ENCODE measurements around the gene S100A16.
A peak's percentile ranks its signal among the peaks of the same experiment; 100 is the strongest.

S100A16 gene

DNA sequence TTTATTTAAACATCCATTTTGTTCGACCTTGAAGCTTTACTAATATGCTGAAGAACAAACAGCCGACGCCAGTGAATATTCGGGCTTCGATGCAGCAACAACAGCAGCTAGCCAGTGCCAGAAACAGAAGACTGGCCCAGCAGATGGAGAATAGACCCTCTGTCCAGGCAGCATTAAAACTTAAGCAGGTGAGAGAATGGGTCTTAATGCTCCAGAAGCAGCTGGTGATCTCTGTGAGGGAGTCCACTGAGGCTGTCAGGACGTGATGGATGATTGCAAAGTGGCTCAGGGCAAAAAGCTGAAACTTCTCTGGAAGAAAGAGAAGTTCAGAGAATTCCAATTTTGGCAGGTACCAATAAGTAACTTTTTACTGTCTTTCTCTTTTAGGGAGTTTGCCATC is 25.3 kb upstream of the S100A16 start:
- DNase-seq (ENCODE audit: extremely low read depth in 1 of 2, low read depth in 1 of 2): no peak

DNA sequence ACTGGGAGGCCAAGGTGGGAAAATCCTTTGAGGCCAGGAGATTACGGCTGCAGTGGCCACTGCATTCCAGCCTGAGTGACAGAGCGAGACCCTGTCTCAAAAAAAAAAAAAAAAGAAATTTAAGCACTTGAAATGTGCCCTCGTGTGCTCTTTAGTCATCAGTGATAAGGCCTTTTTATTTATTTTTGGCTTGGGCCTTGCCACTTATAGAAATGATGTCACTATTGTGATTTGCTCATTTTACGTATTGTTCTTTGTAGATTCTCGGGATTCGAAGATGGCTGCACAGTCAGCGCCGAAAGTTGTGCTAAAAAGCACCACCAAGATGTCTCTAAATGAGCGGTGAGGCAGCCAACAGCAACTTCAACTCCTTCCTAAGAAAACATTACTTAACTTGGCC is 23.4 kb upstream of the S100A16 start:
- DNase-seq (ENCODE audit: extremely low read depth in 1 of 2, low read depth in 1 of 2): no peak

DNA sequence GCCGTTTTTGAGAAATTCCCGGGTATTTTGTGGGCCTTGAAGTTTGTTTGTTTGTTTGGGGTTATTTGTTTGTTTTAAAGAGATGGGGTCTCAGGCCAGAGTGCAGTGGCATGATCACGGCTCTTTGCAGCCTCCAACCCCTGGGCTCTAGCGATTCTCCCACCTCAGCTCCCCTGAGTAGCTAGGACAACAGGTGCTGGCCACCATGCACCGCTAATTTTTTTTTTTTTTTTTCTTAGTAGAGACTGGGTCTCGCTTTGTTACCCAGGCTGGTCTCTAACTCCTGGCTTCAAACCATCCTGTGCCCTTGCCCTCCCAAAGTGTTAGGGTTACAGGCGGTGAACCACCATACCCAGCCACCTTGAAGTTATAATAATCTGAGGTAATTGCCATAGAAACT is 22.9 kb upstream of the S100A16 start:
- DNase-seq (ENCODE audit: extremely low read depth in 1 of 2, low read depth in 1 of 2): no peak

DNA sequence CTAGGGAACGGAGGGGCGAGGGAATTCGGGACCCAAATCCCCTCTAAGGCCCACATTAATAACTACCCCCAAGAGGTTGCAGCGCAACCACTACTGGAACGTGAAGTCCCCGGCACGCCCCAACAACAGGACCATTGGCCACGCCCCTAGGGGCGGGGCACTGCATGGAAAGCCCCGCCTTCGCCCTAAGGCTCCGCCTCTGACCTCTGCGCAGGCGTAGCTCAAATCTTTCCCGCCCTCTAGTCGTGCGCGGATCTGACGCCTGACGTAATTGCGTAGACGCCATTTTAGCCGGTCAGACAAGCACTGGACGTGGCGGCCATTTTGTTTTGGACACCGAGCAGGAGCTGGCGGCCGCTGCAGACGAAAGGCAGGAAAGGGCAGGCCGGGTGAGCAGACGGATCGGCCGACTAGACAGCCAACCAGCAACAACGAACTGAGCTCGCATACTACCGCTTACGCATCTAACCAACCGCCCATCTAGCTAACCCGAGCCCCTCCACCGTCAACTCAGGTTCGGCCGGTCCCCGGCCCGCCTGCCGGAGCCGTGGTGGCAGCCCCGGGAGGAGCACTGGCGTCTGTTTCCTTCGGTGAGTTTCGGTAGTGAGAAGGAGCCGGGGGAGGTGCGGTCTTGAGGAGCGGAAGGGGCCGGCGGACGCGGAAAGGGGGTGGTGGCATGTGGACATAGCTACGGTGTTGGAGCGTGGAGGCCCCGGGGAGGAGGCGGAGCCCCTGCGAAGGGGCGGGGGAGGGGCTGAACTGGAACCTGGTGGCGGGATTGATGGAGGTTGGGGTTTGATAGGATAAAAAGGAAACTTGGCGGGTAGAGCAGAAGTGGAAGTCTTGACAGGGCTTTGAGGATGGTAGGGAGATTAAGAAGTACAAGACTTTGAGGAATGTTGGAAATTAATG is 21.1 kb upstream of the S100A16 start, which contains the start of gene CHTOP:
Gene CHTOP (plus strand): TSS at position 313 of the 912 bp plus-strand sequence. CDS start 2,523 bp downstream, outside the sequence.
- peak; percentile 83 to 93 for DNase-seq (ENCODE audit: extremely low read depth in 1 of 2, low read depth in 1 of 2)

DNA sequence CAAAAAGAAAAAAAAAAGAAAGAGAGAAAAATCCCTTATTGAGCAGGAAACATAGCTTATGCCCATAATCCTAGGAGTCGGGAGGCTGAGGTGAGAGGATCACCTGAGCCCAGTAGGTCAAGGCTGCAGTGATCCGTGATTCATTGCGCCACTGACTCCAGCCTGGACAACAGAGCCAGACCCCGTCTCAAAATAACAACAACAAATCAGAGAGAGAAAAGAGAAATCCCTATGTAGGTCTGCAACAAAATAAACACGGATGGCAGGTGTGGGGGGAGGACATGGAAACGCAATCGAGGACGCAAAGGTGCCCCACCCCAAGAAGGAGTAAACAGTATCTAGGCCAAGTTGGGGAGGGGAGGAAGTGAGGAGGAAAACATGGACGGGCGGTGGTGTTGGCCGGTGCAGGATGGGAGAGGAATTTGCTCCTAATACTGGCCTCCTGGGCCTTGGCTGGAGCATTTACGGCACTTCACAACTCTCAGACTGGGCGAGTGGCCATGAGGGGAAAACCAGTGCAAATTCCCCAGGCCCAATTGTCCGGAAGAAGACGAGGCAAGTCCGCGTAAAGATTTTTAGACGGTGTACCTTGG is 20.3 kb upstream of the S100A16 start:
- no peak for DNase-seq (ENCODE audit: extremely low read depth in 1 of 2, low read depth in 1 of 2)

DNA sequence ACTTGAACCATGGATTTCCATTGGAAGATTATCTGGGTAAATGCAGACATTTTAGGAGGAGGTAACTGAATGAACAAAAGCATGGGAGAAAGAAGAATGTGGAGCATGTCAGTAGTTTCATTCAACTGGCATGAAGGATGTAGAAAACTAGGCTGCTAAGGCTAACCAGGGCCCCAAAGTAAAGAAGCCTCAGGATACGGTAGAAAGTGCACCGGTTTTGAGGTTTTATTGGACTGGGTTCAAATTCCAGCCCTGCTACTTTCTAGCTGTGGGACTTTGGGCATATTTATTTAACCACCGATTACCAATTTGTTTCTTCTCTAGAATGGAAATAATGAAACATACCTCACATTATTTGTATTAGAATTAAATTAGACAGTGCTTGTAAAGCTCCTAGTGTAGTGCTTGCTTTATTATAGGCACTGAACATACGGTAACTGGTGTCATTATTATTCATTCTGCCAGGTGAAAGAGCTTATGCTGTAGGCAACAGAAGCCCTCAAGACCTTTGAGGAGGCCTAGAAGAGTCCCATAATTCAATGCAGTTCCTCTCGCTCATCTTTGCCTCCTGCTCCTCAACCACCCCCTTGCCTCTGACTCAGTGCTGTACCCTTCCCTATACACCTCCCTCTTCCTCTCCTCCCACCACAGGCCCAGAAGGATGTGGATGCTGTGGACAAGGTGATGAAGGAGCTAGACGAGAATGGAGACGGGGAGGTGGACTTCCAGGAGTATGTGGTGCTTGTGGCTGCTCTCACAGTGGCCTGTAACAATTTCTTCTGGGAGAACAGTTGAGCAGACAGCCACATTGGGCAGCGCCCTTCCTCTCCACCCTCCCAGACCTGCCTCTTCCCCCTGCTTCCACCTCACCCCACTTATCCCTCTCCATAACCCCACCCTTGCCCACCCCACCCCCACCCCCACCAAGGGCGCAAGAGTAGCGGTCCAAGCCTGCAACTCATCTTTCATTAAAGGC is 18.4 kb upstream of the S100A16 start:
- no peak for DNase-seq (ENCODE audit: extremely low read depth in 1 of 2, low read depth in 1 of 2)

DNA sequence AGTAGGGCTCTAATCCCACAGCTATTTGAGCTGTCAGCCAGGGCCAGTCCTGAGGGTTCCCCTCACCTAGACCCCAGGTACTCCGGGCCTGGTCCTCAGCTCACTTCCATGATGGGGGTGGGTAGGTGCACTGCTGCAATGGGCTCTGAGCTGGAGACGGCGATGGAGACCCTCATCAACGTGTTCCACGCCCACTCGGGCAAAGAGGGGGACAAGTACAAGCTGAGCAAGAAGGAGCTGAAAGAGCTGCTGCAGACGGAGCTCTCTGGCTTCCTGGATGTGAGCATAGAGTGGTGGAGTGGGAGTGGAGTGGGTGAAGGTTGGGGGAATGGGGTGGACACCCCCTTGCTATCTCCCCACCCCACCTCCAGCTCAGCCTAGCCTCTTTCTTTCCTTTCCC is 17.4 kb upstream of the S100A16 start:
- DNase-seq (ENCODE audit: extremely low read depth in 1 of 2, low read depth in 1 of 2): no peak

DNA sequence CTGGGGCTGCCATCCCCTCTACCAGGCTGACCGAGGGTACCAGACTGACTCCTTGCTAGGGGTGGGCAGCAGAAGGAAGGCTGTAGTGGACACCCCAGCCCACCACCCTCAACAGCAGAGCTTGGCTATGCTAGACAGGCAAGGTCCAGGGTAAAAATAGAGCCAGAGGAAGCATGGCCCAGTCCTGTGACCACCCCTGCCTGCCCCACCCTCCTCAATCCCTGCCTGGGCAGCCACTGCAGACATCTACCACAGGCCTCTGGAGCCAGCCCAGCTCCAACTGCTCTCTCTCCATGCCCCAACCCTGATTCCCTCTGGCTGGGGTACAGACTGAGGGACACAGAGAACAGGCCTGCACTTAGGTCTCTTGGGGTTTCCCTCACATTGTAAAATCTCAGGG is 17.0 kb upstream of the S100A16 start:
- no peak for DNase-seq (ENCODE audit: extremely low read depth in 1 of 2, low read depth in 1 of 2)

DNA sequence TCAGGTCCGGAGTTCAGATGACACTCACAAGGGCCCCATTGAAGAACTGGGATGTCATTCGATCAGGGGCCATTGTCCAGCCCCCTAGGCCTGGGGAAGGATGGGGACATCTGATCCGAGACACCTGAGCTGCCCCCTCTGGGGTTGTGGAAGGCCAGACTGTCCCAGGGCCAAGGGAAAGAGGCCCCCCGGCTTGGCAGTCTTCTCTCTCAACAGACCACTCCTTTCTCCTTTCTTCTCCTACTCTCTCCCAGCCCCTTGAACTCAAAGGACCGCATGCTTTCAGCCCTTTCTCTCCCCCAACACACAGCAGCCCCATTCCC is 16.4 kb upstream of the S100A16 start:
- no peak for DNase-seq (ENCODE audit: extremely low read depth in 1 of 2, low read depth in 1 of 2)

DNA sequence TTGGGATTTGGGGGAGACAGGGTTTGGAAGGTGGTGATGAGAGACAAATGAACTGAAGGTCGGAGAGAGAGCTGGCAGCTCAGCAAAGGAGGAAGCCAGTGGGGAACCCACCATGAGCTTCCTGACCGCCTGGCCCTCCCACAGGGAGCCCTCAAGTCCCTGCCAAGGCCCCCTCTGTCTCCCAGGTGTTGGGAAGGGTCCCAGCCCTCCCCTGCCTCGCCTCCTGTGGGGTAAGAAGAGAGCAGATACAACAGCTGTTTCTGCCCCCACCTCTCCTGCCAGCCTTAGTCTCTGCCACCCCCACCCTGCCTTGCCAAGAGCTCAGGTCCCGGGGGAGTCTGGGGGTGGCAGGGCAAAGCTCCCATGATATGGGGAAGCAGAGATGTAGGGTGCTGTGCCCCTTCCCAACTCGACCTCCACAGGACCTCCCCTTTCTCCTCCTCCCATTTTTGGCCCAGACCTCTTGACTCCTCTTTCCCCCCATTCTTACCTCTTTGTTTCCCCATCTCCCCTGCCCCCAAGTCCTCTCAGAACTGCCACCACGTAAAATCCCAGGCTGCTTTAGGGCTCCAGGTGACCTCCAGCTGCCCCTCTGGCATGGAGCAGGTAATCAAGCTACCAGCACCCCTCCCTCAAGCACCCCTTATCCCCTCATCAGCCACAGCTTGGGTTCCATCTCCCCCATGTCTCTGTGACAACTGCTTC is 15.9 kb upstream of the S100A16 start:
- DNase-seq (ENCODE audit: extremely low read depth in 1 of 2, low read depth in 1 of 2): no peak

DNA sequence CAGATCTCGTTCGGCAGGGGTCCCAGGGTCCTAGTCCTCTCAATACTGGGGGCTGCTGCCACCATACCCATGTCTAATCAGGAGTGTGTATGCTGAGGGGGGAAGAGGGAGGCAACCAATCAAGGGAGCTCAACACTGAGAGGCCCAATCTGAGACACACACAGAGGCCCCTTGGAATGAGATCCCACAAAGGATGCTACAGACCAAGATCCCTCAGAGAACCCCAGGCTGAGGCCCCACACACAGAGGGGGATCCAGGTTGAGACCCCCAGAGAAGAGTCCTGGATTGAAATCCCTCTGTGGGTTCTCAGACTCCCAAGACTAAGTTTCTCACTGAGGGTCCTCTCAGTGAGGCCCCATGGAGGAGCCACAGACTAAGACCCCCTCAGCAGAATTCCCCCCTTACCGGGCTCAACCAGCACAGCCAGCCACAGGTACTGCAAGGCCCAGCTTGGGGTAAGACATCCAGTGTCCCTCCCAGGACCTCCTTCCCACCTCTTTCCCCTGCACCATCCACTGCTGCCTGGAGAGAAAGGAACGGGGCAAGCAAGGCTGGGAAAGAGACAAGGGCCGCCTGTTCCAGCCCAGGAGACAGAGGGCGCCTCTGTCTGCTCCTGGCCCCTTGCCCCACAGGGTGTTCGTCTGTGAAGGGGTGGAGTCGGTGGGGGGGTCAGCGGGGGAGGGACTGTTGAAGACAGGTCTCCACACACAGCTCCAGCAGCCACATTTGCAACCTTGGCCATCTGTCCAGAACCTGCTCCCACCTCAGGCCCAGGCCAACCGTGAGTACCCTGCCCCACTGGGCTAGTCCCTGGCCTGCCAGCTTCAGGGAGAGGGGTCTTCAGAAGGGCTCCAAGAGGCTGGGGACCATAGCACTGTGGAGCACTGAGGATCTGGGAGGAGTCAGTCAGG is 15.0 kb upstream of the S100A16 start, which contains the start of gene S100A1:
Gene S100A1 (plus strand): TSS at position 720 of the 912 bp plus-strand sequence. CDS start 2,088 bp downstream, outside the sequence.
- no peak for DNase-seq (ENCODE audit: extremely low read depth in 1 of 2, low read depth in 1 of 2)

DNA sequence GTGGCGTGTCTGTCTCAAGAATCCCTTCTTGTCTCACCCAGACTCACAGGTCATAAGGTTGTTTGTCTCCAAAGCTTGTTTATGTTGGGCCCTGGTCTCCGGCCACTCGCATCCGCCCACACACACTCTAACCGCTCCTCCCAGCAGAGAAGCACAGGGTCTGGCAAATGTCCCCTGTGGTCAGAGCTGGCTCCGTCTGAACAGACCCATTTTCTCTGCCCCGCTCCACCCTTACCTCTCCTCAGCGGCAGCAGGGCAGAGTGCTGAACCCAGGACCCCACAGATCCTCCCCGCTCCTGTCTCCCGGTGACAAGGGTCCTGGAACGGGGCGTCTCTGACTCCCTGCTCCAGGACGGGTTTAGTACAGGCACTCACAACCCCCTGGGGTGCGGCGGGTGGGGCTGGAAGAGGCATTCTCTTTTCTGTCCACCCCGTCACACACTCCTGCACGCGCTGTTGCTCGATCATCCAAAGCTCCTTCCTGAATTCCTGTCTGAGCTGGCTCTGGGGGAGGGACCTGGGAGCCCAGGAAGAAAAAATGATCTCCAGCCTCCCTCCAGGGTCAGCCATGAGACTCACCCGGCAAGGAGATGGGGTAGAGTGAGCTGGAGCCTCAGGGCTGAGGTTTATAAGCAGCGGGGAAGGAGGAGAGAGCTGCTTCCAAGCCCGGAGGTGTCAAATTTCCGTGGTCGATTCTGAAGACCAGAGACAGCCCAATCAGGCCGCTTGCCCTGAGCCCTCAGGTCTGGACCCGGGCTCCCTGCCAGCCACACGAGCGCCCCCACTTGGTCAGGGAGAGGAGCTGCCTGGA is 14.2 kb upstream of the S100A16 start, which contains the start of gene S100A13:
Gene S100A13 (minus strand): TSS at position 602 of the 811 bp plus-strand sequence. CDS start 1,033 bp downstream, outside the sequence.
- no peak for DNase-seq (ENCODE audit: extremely low read depth in 1 of 2, low read depth in 1 of 2)

DNA sequence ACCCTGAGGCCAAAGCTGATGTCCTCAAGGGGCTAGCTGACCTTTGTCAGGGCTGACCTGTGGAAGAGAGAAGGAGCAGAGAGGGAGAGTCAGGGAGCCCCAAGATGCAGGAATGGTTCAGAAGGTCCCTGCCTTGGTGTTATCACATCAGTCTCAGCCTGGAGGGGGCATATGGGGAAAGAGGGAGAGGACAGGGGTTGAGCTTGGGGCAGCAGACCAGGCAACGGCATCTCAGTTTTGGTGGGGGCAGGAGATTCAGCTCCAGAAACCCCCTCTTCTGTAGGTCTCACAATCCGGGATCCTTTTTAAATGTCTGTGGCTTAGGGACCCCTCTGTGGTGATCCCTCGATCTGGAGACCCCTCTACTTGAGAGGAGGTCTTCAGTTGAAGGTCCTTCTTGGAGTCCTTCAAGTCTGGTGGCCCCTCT is 13.6 kb upstream of the S100A16 start:
- DNase-seq (ENCODE audit: extremely low read depth in 1 of 2, low read depth in 1 of 2): no peak

DNA sequence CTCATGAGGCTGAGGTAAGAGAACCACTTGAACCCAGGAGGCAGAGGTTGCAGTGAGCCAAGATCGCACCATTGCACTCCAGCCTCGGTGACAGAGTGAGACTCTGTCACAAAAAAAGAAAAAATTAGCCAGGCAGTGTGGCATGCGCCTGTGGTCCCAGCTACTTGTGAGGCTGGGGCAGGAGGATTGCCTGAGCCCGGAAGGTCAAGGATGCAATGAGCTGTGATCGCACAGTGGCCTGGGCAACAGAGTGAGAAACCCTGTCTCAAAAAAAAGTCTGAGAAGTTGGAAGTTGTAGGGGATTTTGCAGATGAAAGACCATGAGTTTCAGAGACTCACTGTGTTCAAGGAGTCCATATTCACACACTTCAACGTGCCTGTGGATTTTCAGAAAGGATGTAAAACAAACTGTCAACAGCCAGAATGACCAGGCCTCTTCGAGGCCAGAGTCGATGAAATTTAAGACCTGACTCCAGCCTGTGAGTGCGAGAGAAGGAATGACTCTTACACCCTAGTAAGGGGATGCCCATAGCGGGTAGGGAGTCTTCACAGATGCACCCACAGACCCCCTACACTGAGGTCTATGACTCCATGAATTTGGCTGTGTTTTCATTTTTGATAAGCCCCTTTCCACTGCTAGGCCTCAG is 12.2 kb upstream of the S100A16 start:
- DNase-seq (ENCODE audit: extremely low read depth in 1 of 2, low read depth in 1 of 2): no peak

DNA sequence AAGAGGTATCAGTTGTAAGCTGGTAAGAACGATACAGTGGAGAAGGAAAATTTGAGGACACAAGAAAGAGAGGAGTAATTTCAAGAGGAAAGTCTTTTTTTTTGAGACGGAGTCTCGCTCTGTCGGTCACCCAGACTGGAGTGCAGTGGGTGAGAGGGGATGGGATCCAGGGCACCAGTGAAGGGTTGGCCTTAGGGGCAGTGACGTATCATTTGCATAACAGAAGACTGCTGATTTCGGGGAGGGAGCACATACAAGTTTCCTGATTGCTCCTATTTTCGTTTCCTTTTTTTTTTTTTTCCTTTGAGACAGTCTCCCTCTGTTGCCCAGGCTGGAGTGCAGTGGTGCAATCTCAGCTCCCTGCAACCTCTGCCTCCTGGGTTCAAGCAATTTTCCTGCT is 10.2 kb upstream of the S100A16 start:
- no peak for DNase-seq (ENCODE audit: extremely low read depth in 1 of 2, low read depth in 1 of 2)

DNA sequence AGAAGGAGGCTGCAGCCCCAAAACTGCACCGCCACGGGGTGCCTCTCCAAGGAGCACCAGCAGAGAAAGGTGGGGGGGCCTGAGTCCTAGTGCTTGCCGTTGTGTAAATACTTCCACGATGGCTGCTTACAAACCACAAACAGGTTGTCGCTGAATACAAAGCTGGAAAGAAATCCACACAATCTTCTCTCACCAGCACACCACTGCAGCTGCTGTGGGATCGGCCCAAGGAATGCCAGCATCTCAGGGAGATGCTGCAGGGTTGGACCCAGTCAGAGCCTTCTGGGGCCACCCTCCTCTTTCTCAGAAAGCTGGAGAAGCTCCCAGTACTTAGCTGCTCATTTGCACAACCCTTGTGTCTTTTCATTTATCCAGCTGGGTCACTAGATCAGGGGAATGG is 6.2 kb upstream of the S100A16 start:
- no peak for DNase-seq (ENCODE audit: extremely low read depth in 1 of 2, low read depth in 1 of 2)

DNA sequence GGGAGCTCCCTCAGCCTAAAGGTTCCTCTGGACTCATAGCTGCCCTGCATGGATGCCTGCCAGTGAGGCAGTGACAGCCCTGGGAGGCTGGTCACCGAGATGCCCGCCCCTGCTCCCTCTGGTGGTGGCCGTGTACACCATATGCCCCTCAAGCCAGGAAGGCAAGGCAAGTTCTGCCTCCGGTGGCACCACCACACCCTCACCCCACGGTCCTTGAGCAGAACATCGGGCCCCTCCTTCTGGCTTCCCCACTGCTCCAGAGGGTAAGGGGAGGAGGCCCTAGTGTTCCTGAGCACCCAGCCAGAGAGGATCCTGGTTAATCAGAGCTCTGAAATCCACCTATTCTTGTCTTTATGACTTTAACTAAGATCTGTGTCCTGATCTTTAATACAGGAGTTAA is 4.7 kb upstream of the S100A16 start:
- DNase-seq (ENCODE audit: extremely low read depth in 1 of 2, low read depth in 1 of 2): peak in 1 of 2 donors; percentile 24

DNA sequence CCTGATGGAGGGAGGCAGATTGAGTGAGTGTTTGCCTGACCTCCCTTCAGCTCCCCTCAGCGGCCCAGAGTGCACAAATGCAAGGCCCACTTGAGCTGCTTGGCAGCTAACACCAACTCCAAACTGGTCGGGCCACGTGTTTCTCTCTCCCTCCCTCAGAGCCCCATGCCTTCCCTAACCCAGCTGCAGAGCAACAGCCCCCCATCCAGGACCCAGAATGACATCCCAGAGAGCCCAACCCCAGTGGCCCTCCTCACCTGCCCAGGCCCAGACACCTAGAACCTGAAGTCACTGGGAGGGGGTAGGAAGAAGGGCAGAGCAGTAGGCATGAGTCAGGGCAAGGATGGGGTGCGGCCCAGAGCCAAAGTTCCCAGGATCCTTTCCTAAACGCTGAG is 4.0 kb upstream of the S100A16 start:
- no peak for DNase-seq (ENCODE audit: extremely low read depth in 1 of 2, low read depth in 1 of 2)
